H1 (cell line): ENCODE data around the gene PCP4L1. TPM values are rescaled to one million over a fixed set of nuclear protein-coding genes. Genes with fewer than 3 reads are reported as not detected.

Experiments used
- RAD21 ChIP-seq, 2 experiments: IDR thresholded peaks in 1 of 2; conservative IDR thresholded peaks in 1 of 2; 2 replicates each; pipeline ENCODE4 v1.6.1; 2011; ENCODE audit warnings: low read depth in 2 of 2, low read length in 2 of 2, improper control_type of control experiment in 1 of 2, inconsistent platforms in 1 of 2, mild to moderate bottlenecking in 1 of 2, moderate library complexity in 1 of 2
- SIN3A ChIP-seq, 2 experiments: IDR thresholded peaks in 1 of 2; conservative IDR thresholded peaks in 1 of 2; 2 replicates each; pipeline ENCODE4 v1.6.1; 2011 to 2012; ENCODE audit warnings: low read length in 2 of 2, improper control_type of control experiment in 1 of 2, low read depth in 1 of 2, mild to moderate bottlenecking in 1 of 2
- polyA plus RNA-seq, 7 experiments: library from polyadenylated mRNA; depleted of rRNA in 3 of 7; stranded (reverse) in 5 of 7; unstranded in 2 of 7; fragments of >200 nt in 5 of 7; fragments of 200-250 nt in 2 of 7; gene quantifications; 1 replicate in 5 of 7; 2 replicates in 1 of 7; 4 replicates in 1 of 7; pipeline versions ENCODE4 v1.2.1 to v1.2.3, GENCODE V29; 2011 to 2013; ENCODE audit warnings: missing spikeins in 2 of 7, mixed read lengths in 2 of 7
- total RNA-seq: library from RNA; stranded (reverse); fragmentation: NEBNext Ultra II Directional; extraction: Animal tissue kit (Norgen Biotek cat#: 25700); gene quantifications from 2 replicates; pipeline ENCODE4 v1.2.1, GENCODE V29; 2021

Gene PCP4L1
- total and polyA plus RNA-seq, 2 of the 8 experiments (the other 6 are each of a cell fraction or from before 2014, with no cell fraction given), result 0.41 to 1.0 TPM

DNA sequence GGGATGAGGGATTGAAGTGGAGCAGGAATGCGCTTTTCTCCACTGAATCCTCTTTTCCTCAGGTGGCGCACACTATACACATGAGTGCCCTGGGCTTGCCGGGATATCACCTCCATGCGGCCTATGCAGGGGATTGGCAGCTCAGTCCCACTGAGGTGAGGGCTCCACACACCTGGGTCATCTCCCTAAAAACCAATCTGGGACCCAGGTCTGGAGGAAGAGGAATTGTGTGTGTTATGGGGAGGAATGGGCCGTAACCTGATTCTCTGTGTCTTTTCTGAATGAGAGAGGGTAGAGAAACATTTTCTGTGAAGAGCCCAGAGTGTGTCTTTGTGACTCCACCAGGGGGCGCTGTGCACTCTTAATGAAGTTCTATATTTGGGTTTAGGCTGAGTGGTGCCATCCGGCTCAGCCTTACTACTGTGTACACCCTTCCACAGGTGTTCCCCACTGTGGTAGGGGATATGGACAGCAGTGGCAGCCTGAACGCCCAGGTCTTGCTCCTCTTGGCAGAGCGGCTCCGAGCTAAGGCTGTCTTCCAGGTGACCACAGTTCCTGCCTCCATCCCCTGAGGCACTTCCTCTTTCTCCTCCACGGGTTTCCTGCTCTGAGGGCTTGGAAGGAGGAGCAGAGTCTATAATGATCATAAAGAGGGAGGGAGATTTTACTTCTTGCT is 31.2 kb upstream of the PCP4L1 start (continued):
- TF ChIP-seq SIN3A (conservative IDR thresholded peaks at IDR 0.05 in 1 of 2, IDR thresholded peaks at IDR 0.05 in 1 of 2; ENCODE audit: low read depth in 1 of 2, low read length in 2 of 2), result 0 out of 4 replicates have a peak, but pooled peaks of 1 of the 2 experiments have one; percentile 40
- peak; percentile 75 to 82 for TF ChIP-seq RAD21 (IDR thresholded peaks at IDR 0.05 in 1 of 2, conservative IDR thresholded peaks at IDR 0.05 in 1 of 2; ENCODE audit: low read depth in 2 of 2, low read length in 2 of 2)
- TF ChIP-seq, all 59 proteins: peak for 4
